Stomach (tissue), 9 donors: ENCODE measurements around the gene COLQ. TPM values are rescaled to one million over a fixed set of nuclear protein-coding genes. Genes with fewer than 3 reads are reported as not detected.

ENCODE experiments used
- DNase-seq, 2 donors: peaks; one replicate each; pipeline versions ENCODE4 v3.0.0 to v3.0.0-alpha.2; 2013 to 2019
- H3K27ac ChIP-seq, 5 donors: fragments of 200-600 bp in 4 of 5; sonication (generic) in 4 of 5; one replicate each; pipeline ENCODE4 v1.5.1; 2013 to 2019; ENCODE audit warnings: mild to moderate bottlenecking in 1 of 5, moderate library complexity in 1 of 5
- H3K27me3 ChIP-seq, 3 donors: fragments of 200-600 bp; sonication (generic); one replicate each; pipeline ENCODE4 v1.5.1; 2017 to 2019; ENCODE audit warnings: mixed run types in 1 of 3
- H3K36me3 ChIP-seq, 4 donors: fragments of 200-600 bp; sonication (generic); 1 replicate in 3 of 4; 2 replicates in 1 of 4; pipeline ENCODE4 v1.5.1; 2016 to 2019
- H3K4me1 ChIP-seq, 4 donors: fragments of 200-600 bp; sonication (generic); one replicate each; pipeline ENCODE4 v1.5.1; 2016 to 2019
- H3K4me3 ChIP-seq, 4 donors: fragments of 200-600 bp; sonication (generic) in 3 of 4; one replicate each; pipeline ENCODE4 v1.5.1; 2016 to 2019; ENCODE audit warnings: mild to moderate bottlenecking in 1 of 4
- H3K9me3 ChIP-seq, 4 donors: fragments of 200-600 bp; sonication (generic); one replicate each; pipeline ENCODE4 v1.5.1; 2016 to 2019
- CTCF ChIP-seq, 7 experiments: fragments of 450-650 bp in 4 of 7; fragments of 200-600 bp in 3 of 7; sonication (generic) in 3 of 7; IDR thresholded peaks; one replicate each; pipeline ENCODE4 v1.5.1; 2016 to 2019; ENCODE audit warnings: antibody characterized with exemption in 7 of 7, control low read depth in 2 of 7, mild to moderate bottlenecking in 1 of 7
- EP300 ChIP-seq: sonication (generic); formaldehyde crosslinking; IDR thresholded peaks from one replicate; pipeline ENCODE4 v1.6.1; 2017; ENCODE audit warnings: antibody characterized with exemption
- POLR2A ChIP-seq, 4 donors: fragments of 450-650 bp; IDR thresholded peaks; one replicate each; pipeline ENCODE4 v1.6.1; 2016; ENCODE audit warnings: antibody characterized with exemption in 4 of 4, control low read depth in 2 of 4, mild to moderate bottlenecking in 1 of 4, moderate library complexity in 1 of 4
- POLR2AphosphoS5 ChIP-seq, 3 donors: sonication (generic); formaldehyde crosslinking; IDR thresholded peaks; one replicate each; pipeline ENCODE4 v1.6.1; 2016; ENCODE audit warnings: antibody characterized with exemption in 3 of 3
- WGBS, 5 donors: extraction: QIAGEN DNeasy Blood & Tissue Kit in 3 of 5; methylation state at CpG; one replicate each; pipeline versions ENCODE4 v1.1.5 to v1.1.7; 2013 to 2018; 5-methylcytosine and 5-hydroxymethylcytosine counted together
- intact Hi-C: fragments of 100-400 bp; cut with DNase I; formaldehyde crosslinking; loops from one replicate; pipeline ENCODE4 v1.15.1; 2023; ENCODE audit warnings: low total_unique reads
- polyA plus RNA-seq, 3 donors: library from polyadenylated mRNA; stranded (reverse); fragments of 200-250 nt; gene quantifications; one replicate each; pipeline ENCODE4 v1.2.3, GENCODE V29; 2013
- total RNA-seq, 5 donors: library from RNA; depleted of rRNA; stranded (reverse); fragments of >200 nt; gene quantifications; one replicate each; pipeline versions ENCODE4 v1.1.0 to v1.2.3, GENCODE V29; 2014 to 2016
- donor health status: healthy with polysubstance abuse.
- donor health status: Bipolar disorder and iron deficiency.
- donor health status: healthy.

Gene COLQ
- total and polyA plus RNA-seq, 8 donors, result 0.29 to 5.3 (median 1.2) TPM; not detected in 1

GRCh38 chr3:15542614-15543013 is 21.1 kb upstream of the COLQ start:
- WGBS, 5 donors, result 42 to 67% (median 52%) methylated on average over 5 of the region's 5 CpGs
- no peak overlapping the region for H3K27ac ChIP-seq
- H3K36me3 ChIP-seq, result no peaks in the 10 kb centered on the region
- peaks cover 0 to 5% (median 0%) of the 10 kb centered on the region in 4 donors for H3K4me1 ChIP-seq
- H3K4me3 ChIP-seq, result no peak overlapping the region
- intact Hi-C loops, result no loop called here
- TF ChIP-seq POLR2AphosphoS5 (IDR thresholded peaks at IDR 0.05) (no peak), EP300 (no peak), POLR2A (IDR thresholded peaks at IDR 0.05) (no peak), CTCF (IDR thresholded peaks at IDR 0.05) (no peak)
- H3K9me3 ChIP-seq, result no peaks in the 10 kb centered on the region
- H3K27me3 ChIP-seq, result no peaks in the 10 kb centered on the region
- peak in 1 of 2 donors; percentile 28 for DNase-seq

DNA sequence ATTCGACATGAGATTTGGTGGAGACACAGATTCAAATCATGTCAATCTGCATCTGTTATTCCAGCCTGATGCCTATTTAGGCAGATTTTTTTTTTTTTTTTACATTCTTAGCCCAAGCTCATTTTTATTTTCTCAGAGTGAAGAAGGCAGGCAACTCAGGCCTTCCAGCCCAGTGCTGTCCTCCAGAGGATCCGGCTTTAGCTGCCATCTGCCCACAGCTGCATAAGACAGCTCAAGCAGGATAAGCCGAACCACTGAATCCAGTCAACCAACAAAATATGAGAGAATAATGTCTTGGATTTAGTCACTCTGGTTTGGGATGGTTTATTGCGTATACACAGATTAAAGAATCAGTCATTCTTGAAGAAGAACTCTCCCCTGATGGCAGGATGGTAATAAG is 19.9 kb upstream of the COLQ start:
- Histone ChIP-seq H3K9me3 (no peaks in the 10 kb centered on the region), H3K4me1 (peaks cover 0 to 5% (median 0%) of the 10 kb centered on the region in 4 donors), H3K4me3 (no peak overlapping the region), H3K27ac (no peak overlapping the region), H3K27me3 (no peaks in the 10 kb centered on the region), H3K36me3 (peaks cover 0 to 2% (median 0%) of the 10 kb centered on the region in 4 donors)
- TF ChIP-seq POLR2AphosphoS5 (IDR thresholded peaks at IDR 0.05), result no peak
- no peak for TF ChIP-seq EP300
- TF ChIP-seq POLR2A (IDR thresholded peaks at IDR 0.05), result no peak
- no peak for TF ChIP-seq CTCF (IDR thresholded peaks at IDR 0.05)
- no peak for DNase-seq
- 88 to 98% (median 95%) methylated on average over 4 of the region's 4 CpGs for WGBS, 5 donors
- intact Hi-C loops, result no loop called here

GRCh38 chr3:15539066-15539465 is 17.6 kb upstream of the COLQ start:
- no peak for DNase-seq
- no peaks in the 10 kb centered on the region for H3K27me3 ChIP-seq
- H3K4me1 ChIP-seq, result peaks cover 0 to 5% (median 0%) of the 10 kb centered on the region in 4 donors
- no peak overlapping the region for H3K4me3 ChIP-seq
- H3K27ac ChIP-seq, result no peak overlapping the region
- no peak for TF ChIP-seq POLR2AphosphoS5 (IDR thresholded peaks at IDR 0.05)
- no peak for TF ChIP-seq CTCF (IDR thresholded peaks at IDR 0.05)
- TF ChIP-seq POLR2A (IDR thresholded peaks at IDR 0.05), result no peak
- no peak for TF ChIP-seq EP300
- H3K9me3 ChIP-seq, result no peaks in the 10 kb centered on the region
- intact Hi-C loops, result no loop called here
- H3K36me3 ChIP-seq, result peaks cover 0 to 11% (median 0%) of the 10 kb centered on the region in 4 donors
- 86 to 100% (median 88%) methylated on average over 1 of the region's 1 CpG for WGBS, 5 donors

GRCh38 chr3:15538345-15538744 is 16.8 kb upstream of the COLQ start:
- DNase-seq, result no peak
- H3K27ac ChIP-seq, result no peak overlapping the region
- intact Hi-C loops, result no loop called here
- H3K9me3 ChIP-seq, result no peaks in the 10 kb centered on the region
- no peak overlapping the region for H3K4me3 ChIP-seq
- peaks cover 0 to 14% (median 0%) of the 10 kb centered on the region in 4 donors for H3K36me3 ChIP-seq
- TF ChIP-seq EP300, result no peak
- no peak for TF ChIP-seq POLR2A (IDR thresholded peaks at IDR 0.05)
- no peak for TF ChIP-seq POLR2AphosphoS5 (IDR thresholded peaks at IDR 0.05)
- TF ChIP-seq CTCF (IDR thresholded peaks at IDR 0.05), result no peak
- H3K27me3 ChIP-seq, result no peaks in the 10 kb centered on the region
- H3K4me1 ChIP-seq, result peaks cover 0 to 5% (median 0%) of the 10 kb centered on the region in 4 donors
- WGBS, 5 donors, result 88 to 95% (median 91%) methylated on average over 2 of the region's 2 CpGs
